Omental fat pad (tissue), 4 donors: Measurements from ENCODE around the gene PRKAG3. TPM values are rescaled to one million over a fixed set of nuclear protein-coding genes. Genes with fewer than 3 reads are reported as not detected.

ENCODE experiments used
- ATAC-seq: fragments of 150-250 bp; one replicate; pipeline ENCODE4 v1.9.1; 2016; ENCODE audit warnings: mild to moderate bottlenecking, moderate library complexity; ENCODE audit not compliant: low FRiP score
- DNase-seq: peaks from one replicate; pipeline ENCODE4 v3.0.0-alpha.2; 2019; ENCODE audit warnings: low spot score
- CTCF ChIP-seq, 3 donors: fragments of 450-650 bp; IDR thresholded peaks; one replicate each; pipeline ENCODE4 v1.5.1; 2016 to 2017; ENCODE audit warnings: antibody characterized with exemption in 3 of 3, mild to moderate bottlenecking in 3 of 3, moderate library complexity in 2 of 3
- total RNA-seq, 4 donors: library from RNA; depleted of rRNA; stranded (reverse); fragments of >200 nt; gene quantifications; one replicate each; pipeline ENCODE4 v1.1.0, GENCODE V29; 2016

PRKAG3 gene
- total RNA-seq, 4 donors from 2014 or later, result not detected

DNA sequence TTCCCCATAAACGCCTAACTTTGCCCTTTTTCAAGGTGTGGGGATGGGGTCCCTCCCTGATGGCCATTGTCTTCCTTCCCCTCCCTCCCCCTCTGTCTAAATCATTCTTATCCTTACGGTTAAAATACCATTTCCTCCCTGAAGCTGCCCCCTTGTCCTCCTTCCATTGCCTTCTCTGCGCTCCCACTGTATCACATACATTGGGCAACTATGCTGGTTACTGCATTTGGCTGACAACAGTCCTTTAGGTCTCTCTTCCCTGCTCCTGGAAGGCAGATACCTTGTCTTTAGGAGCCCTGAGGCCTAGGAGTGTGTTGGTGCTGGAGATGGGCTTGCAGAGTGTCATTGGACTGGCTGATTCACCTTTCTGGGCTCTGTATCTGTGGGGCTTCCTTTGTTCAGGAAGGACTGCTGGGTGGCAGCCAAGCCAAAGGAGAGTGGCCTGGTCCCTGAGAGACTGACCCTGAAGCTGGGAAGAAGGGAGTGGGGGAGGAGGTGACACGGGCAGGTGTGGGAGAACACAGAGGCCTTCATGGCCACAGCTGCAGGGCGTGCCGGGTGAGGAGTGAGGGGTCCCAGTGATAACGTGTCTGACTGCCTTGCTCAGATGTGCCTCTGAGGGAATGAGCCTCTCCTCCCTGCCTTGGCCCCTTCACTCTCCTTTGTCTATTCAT is 30.2 kb upstream of the PRKAG3 start:
- TF ChIP-seq CTCF (IDR thresholded peaks at IDR 0.05), result no peak
- no peak for DNase-seq
- no peak for ATAC-seq

- DNase-seq (no peak), ATAC-seq (peak; percentile 65)
- TF ChIP-seq CTCF (IDR thresholded peaks at IDR 0.05), result no peak
These were observed 29.4 kb upstream of the PRKAG3 start for GRCh38 chr2:218860950-218861381.

DNA sequence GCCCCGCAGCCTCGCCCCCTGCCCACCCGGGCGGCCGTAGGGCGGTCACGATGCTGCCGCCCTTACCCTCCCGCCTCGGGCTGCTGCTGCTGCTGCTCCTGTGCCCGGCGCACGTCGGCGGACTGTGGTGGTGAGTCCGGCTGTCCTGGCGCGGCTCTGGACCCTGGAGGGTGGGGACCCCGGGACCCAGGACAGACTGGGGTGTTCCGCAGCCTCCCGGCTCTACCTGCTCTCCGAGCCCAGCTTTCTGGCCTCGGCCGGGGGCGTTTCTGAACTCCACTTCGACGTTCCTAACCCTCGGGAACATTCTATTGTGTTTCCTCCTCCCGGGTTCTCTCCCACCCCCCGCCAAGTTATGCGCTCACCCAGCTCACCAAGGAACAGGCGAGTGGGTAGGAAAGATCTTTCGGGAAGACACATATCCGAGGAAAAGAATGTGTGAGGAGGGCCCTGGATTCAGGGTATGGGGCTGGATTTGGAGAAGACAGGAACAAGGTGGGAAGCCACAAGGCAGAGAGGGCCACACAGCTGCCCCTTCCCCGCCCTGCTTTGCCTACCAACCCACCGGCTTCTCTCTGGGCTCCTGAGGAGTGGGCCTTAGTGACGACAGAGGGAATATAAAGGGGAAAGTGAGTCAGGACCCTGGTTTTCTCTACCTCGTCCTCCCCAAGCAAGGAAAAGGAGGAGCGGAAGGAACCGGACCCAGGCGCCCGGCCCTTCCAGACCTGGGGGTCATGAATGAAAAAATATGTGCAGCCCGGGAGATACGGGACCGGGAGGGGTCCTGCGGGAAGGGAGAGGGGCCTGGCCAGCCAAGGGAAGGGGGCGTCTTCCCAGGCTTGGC is 28.6 kb upstream of the PRKAG3 start:
- no peak for ATAC-seq
- DNase-seq, result no peak

DNA sequence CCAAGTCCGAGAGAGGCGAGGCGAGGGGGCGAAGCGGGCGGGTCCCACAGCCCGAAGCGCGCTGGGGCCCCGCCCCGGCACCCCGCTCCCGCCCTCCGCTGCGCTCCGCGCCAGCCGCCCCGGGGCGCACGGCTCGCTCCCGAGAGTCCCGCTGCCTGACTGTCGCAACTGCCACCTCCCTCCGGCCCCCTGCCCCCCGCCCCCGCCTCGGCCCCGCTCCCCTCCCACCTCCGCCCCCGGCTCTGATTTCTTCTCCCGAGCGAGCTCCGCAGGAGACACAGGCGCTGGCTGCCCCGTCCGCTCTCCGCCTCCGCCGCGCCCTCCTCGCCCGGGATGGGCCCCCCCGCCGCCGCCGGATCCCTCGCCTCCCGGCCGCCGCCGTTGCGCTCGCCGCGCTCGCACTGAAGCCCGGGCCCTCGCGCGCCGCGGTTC is 28.0 kb upstream of the PRKAG3 start, which contains the start of gene WNT6:
TSS of gene WNT6 (plus strand) at position 250 of the 432 bp plus-strand sequence. CDS start 233 bp downstream, outside the sequence.
- DNase-seq (no peak), ATAC-seq (peak; percentile 37)
- TF ChIP-seq CTCF (IDR thresholded peaks at IDR 0.05), result no peak

More for the DNA sequence above, 28.6 kb upstream of the PRKAG3 start:
- no peak for TF ChIP-seq CTCF (IDR thresholded peaks at IDR 0.05)

GRCh38 chr2:218858671-218859555 is 27.3 kb upstream of the PRKAG3 start:
- no peak for ATAC-seq
- no peak for TF ChIP-seq CTCF (IDR thresholded peaks at IDR 0.05)
- no peak for DNase-seq

DNA sequence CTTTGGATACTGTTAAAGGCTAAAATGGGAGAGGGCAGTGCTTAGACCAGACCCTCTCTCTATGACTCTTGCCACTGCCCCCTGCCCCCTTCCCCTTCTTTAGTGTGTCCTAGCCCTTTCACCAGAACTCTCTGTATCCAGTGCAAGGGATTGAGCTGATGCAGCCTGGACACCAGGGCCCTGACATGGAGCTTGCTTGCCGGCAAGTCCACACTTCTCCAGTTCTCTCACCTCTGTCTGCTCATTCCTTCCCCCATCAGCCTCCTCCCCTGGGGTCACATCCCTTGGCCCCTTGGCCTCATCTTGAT is 26.5 kb upstream of the PRKAG3 start:
- no peak for ATAC-seq
- no peak for DNase-seq
- no peak for TF ChIP-seq CTCF (IDR thresholded peaks at IDR 0.05)
